Measurements from ENCODE around the gene ZNG1B.
"Not testable (repeated sequence)": the region's sequence is repeated elsewhere in the genome, so short reads cannot be mapped to it uniquely, and the experiment has no call there.

GRCh38 chr2:113515457-113515856 lies 78.0 kb downstream of the ZNG1B start:
- TF ChIP-seq CTCF, POLR2A, POLR2AphosphoS5, EP300 (IDR thresholded peaks at IDR 0.05): not testable (repeated sequence)
